Measurements from ENCODE around the gene RGL2.

DNA sequence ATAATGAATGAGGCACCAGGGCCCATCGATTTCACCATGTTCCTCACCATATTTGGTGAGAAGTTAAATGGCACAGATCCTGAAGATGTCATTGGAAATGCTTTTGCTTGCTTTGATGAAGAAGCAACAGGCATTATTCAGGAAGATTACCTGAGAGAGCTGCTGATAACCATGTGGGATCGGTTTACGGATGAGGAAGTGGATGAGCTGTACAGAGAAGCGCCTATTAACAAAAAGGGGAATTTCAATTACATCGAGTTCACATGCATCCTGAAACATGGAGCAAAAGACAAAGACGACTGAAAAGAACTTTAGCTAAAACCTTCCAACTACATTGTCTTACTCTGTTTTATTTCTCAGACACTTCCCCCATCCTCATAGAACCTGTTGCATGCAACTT lies 40.5 kb upstream of the RGL2 start:
- TF ChIP-seq EZH2 (IDR thresholded peaks at IDR 0.05; ENCODE audit: insufficient read depth, poor library complexity, severe bottlenecking) (no peak), EZH2phosphoT487 (IDR thresholded peaks at IDR 0.05; ENCODE audit: insufficient read depth, low read depth) (no peak)
